Activated CD4-positive, CD25-positive, alpha-beta regulatory T cell treated with anti-CD3 and anti-CD28 coated beads, Interleukin-2, amount 50 U/mL, for 24 hours (primary cell): ENCODE measurements around the gene RYR3.
"Not testable (repeated sequence)": the region's sequence is repeated elsewhere in the genome, so short reads cannot be mapped to it uniquely, and the experiment has no call there.

Experiments used
- ATAC-seq, 2 donors: fragments of 150-1000 bp; cut with Tn5 transposase; one replicate each; pipeline ENCODE4 v1.10.0; 2021; ENCODE audit warnings: mild to moderate bottlenecking in 1 of 2, moderate library complexity in 1 of 2

RYR3 gene

DNA sequence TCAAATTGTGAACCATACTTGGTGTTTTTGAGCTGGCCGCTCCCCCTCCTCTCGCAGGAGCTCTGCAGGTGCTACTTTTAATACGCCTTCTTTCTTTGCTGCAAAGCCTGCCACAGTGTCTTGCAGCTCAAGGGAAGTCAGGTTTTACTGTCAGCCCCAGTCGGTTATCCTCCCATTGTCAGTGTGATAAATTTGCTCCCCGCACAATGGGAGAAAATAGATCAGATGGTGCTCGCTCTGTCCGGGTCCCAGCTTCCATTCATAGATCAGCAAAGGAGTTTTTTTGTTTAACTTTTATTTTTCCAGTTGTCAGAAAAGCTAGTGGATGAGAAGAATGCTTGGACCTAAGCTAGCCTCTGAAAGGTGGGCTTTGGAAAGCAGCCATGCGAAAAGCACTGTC lies 207.7 kb downstream of the RYR3 start:
- ATAC-seq = no peak

GRCh38 chr15:33524274-33524673 lies 213.5 kb downstream of the RYR3 start:
- ATAC-seq = no peak

DNA sequence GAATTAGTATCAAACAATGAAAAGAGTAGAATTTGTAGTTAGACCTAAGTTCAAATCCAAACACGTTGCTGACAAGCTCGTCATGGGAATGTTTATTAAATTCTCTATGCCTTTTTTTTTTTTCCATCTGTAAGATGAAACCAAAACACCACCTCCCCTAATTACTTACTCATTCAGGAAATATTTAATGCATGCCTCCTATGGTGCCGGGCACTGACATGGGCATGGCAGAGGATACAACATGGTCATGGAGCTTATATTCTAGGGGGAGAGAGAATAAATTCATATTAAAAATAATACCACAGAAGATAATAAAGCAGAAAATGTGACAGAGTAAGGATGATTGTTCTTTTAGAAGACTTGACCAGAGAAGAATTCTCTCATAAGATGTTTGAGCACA lies 215.8 kb downstream of the RYR3 start:
- no peak for ATAC-seq

GRCh38 chr15:33533197-33533596 lies 222.4 kb downstream of the RYR3 start:
- no peak for ATAC-seq

- ATAC-seq = no peak
These were observed 223.9 kb downstream of the RYR3 start for GRCh38 chr15:33534642-33535041.

DNA sequence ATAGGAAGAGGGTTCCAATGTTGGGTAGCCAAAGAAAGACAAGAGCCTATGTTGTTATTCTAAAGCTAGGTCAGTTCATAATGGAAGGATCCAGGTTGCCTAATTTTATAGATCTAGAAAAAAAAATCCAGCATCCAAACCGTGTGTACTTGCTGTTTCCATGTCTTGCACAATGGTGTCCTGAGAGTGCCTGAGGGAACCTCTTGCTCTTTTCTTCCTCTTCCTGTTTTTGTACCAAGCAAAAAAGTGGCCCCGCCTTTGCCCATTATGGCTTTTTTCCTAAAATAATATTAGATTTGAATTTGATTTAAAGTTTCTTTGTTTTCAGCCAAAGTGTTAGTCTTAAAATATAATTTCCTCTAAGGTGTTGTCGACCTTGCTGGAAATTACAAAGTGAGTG lies 224.4 kb downstream of the RYR3 start:
- ATAC-seq = no peak

GRCh38 chr15:33539825-33540573 lies 229.2 kb downstream of the RYR3 start:
- no peak for ATAC-seq

DNA sequence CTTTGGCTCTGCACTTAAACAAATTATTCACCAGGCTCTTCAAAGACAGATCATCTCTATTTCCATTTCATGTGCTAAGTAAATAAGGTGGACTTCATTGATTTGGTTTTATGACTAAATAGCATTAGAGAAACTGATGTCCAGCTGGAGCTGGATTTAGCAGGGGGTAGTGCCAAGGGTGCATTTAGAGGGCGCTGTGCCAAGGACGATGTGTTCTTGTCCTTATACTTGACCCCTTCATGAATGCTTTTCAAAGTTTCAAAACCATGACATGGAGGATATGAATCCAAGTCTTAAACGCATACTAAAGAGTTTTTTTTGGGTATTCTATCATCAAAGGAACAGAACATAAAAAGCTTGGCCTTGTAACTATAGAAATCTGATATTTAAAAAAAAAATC lies 233.2 kb downstream of the RYR3 start:
- no peak for ATAC-seq

DNA sequence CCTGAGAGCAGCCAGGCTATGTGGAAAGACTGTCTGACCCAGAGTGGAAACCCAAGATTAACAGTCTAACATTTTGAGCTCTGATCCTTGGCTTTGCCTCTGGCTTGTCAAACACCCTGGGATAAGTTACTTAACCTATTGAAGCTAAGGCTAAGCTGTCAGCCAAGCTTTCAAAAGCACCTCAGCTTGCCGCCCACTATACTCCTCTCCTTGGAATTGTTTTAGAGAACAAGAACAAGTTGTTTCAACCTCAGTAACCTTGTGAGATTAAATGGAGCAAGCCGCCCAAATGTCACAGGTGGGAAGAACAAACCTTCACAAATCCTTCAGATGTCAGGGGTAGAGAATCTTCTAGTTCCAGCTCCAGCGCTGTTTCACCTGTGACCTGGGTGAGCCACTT lies 235.1 kb downstream of the RYR3 start:
- no peak for ATAC-seq

GRCh38 chr15:33547876-33548275 lies 237.1 kb downstream of the RYR3 start:
- no peak for ATAC-seq

- no peak for ATAC-seq
These were observed 241.1 kb downstream of the RYR3 start for GRCh38 chr15:33551860-33552259.

GRCh38 chr15:33553157-33553556 lies 242.4 kb downstream of the RYR3 start:
- ATAC-seq = no peak

DNA sequence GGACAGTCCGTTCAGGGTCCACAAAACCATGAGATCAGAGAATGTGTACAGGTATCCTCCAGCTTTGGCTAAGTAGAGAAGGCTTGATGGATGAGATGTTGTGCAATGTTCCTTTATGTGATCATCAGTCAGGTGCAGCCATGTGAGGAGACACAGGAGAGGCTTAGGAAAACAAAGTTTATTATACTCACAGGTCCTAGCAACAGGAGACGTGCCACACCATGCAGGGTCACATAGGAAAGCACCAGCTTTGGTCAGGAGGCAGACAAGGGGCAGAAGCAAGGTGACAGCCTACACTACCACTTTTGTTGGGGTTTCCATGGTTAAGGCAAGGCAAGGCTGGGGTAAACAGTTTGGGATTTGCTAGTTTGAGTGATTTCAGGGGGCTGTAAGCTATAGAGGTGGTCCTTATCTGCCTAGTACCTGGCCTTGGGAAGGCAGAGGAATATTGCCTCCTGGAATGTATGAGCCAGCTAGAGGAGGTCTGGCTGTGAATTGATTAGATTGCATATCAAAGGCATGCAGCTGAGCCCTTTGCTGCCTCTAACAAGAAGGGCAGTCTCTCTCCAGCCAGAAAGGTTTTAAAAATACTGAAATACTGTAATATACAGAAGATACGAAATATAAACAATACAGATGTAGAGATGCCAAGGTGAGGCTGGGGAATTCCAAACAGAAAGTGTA lies 248.6 kb downstream of the RYR3 start:
- ATAC-seq = no peak

DNA sequence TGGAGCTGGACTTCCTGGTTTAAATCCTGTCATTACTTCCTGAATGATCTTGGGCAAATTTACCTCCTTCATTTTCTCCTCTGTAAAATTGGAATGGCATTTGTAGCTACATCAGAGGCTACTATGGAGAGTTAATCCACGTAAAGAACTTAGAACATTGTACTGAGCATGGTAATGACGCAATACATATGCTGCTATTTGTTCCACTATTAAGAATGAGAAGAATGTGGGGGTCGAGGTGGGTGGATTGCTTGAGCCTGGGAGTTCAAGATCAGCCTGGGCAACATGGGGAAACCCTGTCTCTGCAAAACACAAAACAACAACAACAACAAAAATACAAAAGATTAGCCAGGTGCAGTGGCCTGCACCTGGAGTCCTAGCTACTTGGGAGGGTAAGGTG lies 250.6 kb downstream of the RYR3 start:
- ATAC-seq = no peak

GRCh38 chr15:33561967-33562366 lies 251.2 kb downstream of the RYR3 start:
- no peak for ATAC-seq

GRCh38 chr15:33565094-33565493 lies 254.3 kb downstream of the RYR3 start:
- ATAC-seq = no peak

- no peak for ATAC-seq
These were observed 256.9 kb downstream of the RYR3 start for GRCh38 chr15:33567652-33568051.

- ATAC-seq = no peak
These were observed 258.3 kb downstream of the RYR3 start for GRCh38 chr15:33569036-33569435.

DNA sequence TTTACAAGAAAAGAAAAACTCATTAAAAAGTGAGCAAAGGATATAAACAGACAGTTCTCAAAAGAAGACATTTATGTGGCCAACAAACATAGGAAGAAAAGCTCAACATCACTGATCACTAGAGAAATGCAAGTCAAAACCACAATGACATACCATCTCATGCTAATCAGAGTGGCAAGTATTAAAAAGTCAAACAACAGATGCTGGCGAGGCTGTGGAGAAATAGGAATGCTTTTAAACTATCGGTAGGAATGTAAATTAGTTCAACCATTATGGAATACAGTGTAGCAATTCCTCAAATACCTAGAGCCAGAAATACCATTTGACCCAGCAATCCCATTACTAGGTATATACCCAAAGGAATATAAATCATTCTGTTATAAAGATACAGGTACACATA lies 267.1 kb downstream of the RYR3 start:
- not testable (repeated sequence) for ATAC-seq

- ATAC-seq = no peak
These were observed 269.8 kb downstream of the RYR3 start for GRCh38 chr15:33580526-33580925.

DNA sequence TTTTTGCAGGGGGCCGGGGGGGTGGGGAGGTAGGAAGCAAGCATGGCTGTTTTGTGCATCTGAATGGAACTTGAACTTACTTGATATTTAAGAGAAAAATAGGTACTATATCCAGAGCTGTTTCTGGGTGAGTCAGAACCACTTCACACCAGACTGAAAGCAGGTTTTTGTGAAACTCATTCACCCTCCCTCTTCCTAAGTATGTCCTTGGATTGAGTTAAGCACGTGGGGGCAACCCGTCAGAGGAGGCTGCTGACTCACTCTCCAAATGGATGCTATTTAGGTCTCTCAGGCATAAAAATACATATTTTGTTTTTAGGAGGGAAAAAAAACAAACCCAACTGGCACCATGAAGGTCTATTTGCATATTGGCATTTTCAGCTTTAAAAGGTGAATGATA lies 270.3 kb downstream of the RYR3 start:
- ATAC-seq = no peak

GRCh38 chr15:33584797-33585196 lies 274.0 kb downstream of the RYR3 start:
- ATAC-seq = no peak

DNA sequence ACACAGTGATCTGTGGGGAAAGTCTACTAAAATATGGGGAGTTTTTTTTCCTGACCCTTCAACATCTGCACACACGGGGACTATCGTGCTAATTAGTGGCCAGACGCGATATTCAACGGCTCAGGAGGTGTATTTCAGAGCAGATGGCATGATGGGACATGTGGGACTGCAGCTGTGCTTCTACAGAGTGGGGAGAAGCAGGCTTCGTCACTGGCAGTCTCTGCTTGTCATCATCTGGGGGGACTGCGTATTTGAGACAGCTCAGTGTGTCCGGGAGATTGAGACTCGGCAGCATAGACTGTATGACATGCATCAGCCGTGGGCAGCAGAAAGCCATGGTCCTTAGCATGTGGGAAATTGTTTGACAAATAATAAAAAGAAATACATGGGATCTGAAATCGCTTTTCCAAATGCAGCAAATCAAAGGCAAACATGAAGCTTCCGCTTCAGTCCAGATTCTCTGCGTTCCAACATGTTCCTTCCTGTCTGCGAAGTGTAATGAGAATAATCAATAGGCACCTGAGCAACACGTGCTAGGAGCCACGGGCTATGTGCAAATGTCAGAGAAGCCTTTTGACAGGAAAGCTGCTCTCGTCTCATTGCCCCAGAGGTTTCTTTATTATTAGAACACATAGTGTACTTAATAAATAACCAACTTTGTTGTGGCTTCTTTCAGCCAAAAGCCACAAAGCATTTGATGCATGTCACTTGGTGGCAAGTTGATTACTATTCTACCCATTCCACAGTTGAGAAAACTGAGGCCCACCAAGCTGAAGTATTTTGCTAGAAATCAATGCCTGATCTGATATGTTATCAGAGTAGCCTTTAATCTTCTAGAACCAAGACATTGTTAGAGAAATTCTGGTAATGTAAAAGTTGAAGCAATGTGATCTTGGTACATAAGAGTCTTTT lies 276.3 kb downstream of the RYR3 start:
- ATAC-seq = no peak

DNA sequence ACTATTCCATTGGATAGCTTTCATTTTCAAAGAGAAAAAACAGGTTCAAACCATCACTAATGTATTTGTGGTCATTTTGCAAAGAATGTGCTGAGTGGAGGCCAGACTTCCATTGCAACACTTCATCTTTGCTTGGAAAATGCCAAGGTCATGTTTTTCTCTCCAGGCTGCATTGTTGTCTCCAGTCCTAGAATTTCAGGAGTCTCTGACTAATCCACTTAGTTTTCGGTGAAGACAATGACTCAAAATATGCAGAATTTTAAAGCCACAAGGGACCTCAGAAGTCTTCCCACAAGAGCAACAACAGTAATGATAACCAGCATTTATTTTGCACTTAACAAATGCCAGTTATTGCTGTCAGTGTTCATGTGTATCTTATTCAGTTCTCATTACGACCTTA lies 277.0 kb downstream of the RYR3 start:
- no peak for ATAC-seq
